Upper lobe of left lung (tissue), 4 donors: Measurements from ENCODE around the gene AAGAB.

Experiments used
- CTCF ChIP-seq, 6 experiments: fragments of 450-650 bp in 4 of 6; fragments of 200-600 bp in 2 of 6; sonication (generic) in 2 of 6; IDR thresholded peaks; one replicate each; pipeline ENCODE4 v1.5.1; 2016 to 2019; ENCODE audit warnings: antibody characterized with exemption in 6 of 6
- EP300 ChIP-seq, 4 donors: sonication (generic); formaldehyde crosslinking; IDR thresholded peaks; one replicate each; pipeline ENCODE4 v1.5.1; 2017; ENCODE audit warnings: antibody characterized with exemption in 4 of 4, control low read depth in 2 of 4
- POLR2A ChIP-seq, 4 donors: fragments of 450-650 bp; IDR thresholded peaks; one replicate each; pipeline ENCODE4 v1.5.1; 2016 to 2017; ENCODE audit warnings: antibody characterized with exemption in 4 of 4, mild to moderate bottlenecking in 2 of 4
- POLR2AphosphoS5 ChIP-seq, 2 donors: sonication (generic); formaldehyde crosslinking; IDR thresholded peaks; one replicate each; pipeline ENCODE4 v1.5.1; 2017; ENCODE audit warnings: antibody characterized with exemption in 2 of 2

GRCh38 chr15:67184208-67184925 is 70.1 kb downstream of the AAGAB start:
- TF ChIP-seq POLR2AphosphoS5 (IDR thresholded peaks at IDR 0.05) (no peak), CTCF (IDR thresholded peaks at IDR 0.05) (no peak), POLR2A (IDR thresholded peaks at IDR 0.05) (no peak), EP300 (IDR thresholded peaks at IDR 0.05) (no peak)
